Erythroblast (primary cell): ENCODE results near the gene DBT.

Source experiments
- DNase-seq, 2 experiments: peaks; one replicate each; lab custom pipeline; 2025; lab: John Stamatoyannopoulos, UW
- GATA1 ChIP-seq: IDR thresholded peaks from 2 replicates; pipeline ENCODE4 v1.6.1; 2011; ENCODE audit warnings: low read depth, mild to moderate bottlenecking, control low read depth, low read length, moderate library complexity
- POLR2A ChIP-seq: IDR thresholded peaks from 2 replicates; pipeline ENCODE4 v1.6.1; 2011; ENCODE audit warnings: mild to moderate bottlenecking, low read length

Gene DBT

GRCh38 chr1:100145116-100145515 is 104.5 kb downstream of the DBT start:
- TF ChIP-seq POLR2A (no peak), GATA1 (no peak)
- DNase-seq, result no peak

GRCh38 chr1:100142343-100142742 is 107.3 kb downstream of the DBT start:
- TF ChIP-seq POLR2A (no peak), GATA1 (no peak)

GRCh38 chr1:100141192-100141591 is 108.4 kb downstream of the DBT start:
- no peak for DNase-seq
- TF ChIP-seq POLR2A (no peak), GATA1 (no peak)

More at GRCh38 chr1:100142343-100142742, 107.3 kb downstream of the DBT start:
- DNase-seq, result no peak

GRCh38 chr1:100137602-100138001 is 112.0 kb downstream of the DBT start:
- TF ChIP-seq POLR2A, result no peak
- TF ChIP-seq GATA1, result no peak
- no peak for DNase-seq
